ENCODE results near the gene CHN2.

- TF ChIP-seq CTCF (IDR thresholded peaks at IDR 0.05) (no peak), POLR2AphosphoS5 (IDR thresholded peaks at IDR 0.05; ENCODE audit: low read depth, low read length) (no peak), SIN3A (IDR thresholded peaks at IDR 0.05; ENCODE audit: borderline replicate concordance, insufficient read depth, low read depth, low read length) (no peak), TCF7L2 (IDR thresholded peaks at IDR 0.05; ENCODE audit: low read depth, low read length) (no peak), REST (IDR thresholded peaks at IDR 0.05; ENCODE audit: insufficient read depth in 1 of 2, low read depth in 2 of 2, low read length in 1 of 2) (no peak)
Measured at GRCh38 chr7:29184599-29184998, 10.0 kb upstream of the CHN2 start.

Data from Panc1 (cell line).